ENCODE data around the gene COX7A2.

Gene COX7A2

DNA sequence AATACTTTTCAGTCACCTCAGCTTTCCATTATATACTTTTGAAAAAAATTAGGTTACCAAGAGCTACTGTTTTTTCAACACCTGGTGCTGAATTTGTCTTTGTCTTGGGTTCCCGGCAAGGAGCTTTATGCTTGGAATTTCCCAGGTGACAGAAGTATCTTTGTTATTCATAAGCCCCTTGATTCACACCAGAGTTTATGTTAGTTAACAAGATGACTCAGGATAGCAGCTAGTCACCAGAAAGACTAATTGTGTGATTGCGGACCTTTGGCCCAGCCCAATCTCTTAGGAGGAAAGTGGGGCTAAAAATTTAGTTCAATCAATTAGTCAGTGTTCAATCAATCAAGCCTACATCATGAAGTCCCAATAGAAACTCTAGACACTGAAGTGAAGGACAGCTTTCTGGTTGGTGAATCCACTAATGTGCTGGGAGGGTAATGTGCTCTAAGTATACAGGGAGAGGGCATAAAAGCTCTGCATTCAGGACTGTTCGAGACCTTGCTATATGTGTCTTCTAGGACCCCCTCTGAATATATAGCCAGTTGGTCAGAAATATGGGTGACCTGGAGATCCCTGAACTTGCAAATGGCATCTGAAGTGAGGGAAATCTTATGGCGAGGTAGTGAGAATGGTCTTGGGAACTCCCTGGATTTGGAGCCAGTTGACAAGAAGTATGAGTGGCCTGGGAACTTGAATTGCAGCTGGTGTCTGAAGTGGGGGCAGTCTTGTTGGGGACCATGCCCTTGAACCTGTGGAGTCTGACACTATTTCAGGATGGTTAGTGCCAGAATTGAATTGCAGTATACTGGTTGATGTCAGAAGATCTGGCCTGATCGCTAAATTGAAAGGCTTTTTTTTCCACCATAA, 24.8 kb upstream of the COX7A2 start:
- TF ChIP-seq, protein P1, sequence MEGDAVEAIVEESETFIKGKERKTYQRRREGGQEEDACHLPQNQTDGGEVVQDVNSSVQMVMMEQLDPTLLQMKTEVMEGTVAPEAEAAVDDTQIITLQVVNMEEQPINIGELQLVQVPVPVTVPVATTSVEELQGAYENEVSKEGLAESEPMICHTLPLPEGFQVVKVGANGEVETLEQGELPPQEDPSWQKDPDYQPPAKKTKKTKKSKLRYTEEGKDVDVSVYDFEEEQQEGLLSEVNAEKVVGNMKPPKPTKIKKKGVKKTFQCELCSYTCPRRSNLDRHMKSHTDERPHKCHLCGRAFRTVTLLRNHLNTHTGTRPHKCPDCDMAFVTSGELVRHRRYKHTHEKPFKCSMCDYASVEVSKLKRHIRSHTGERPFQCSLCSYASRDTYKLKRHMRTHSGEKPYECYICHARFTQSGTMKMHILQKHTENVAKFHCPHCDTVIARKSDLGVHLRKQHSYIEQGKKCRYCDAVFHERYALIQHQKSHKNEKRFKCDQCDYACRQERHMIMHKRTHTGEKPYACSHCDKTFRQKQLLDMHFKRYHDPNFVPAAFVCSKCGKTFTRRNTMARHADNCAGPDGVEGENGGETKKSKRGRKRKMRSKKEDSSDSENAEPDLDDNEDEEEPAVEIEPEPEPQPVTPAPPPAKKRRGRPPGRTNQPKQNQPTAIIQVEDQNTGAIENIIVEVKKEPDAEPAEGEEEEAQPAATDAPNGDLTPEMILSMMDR (IDR thresholded peaks at IDR 0.05; ENCODE audit: low read depth, low read length, missing control alignments), result no peak
- H3K27ac ChIP-seq, result no peak overlapping the region
- no peak for DNase-seq

DNA sequence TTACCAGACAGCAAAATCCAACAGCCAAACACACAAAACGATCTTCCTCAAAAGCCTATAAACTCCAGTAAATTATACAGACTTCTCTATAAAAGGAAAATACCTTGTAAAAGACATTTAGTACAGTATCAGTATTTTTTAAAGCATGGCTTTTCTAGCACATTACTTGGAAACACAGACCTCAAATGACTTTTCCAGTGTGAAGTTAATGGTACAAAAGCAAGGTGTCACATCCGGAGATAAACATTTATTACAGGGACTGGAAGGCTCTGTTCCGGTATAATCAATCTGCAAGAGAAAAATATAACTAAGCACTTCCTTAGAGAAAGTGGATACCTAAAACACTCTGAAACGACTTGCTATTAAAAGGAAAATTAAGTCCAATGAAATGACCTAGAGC, 23.9 kb upstream of the COX7A2 start:
- TF ChIP-seq, protein P1 (IDR thresholded peaks at IDR 0.05; ENCODE audit: low read depth, low read length, missing control alignments), result no peak
- no peak overlapping the region for H3K4me3 ChIP-seq (ENCODE audit: low read depth, low read length)
- H3K27ac ChIP-seq, result no peak overlapping the region
- no peak for DNase-seq
- in situ Hi-C loops (cut with HindIII; ENCODE audit: low pct_ligation_motif_present, low sequenced_read_pairs), result no loop called here
- peaks cover 12% of the 10 kb centered on the region for H3K36me3 ChIP-seq (replicated peaks)
- H3K27me3 ChIP-seq (replicated peaks), result no peaks in the 10 kb centered on the region

More for the DNA sequence above, 24.8 kb upstream of the COX7A2 start:
- in situ Hi-C loops (cut with HindIII; ENCODE audit: low pct_ligation_motif_present, low sequenced_read_pairs), result no loop called here
- no peaks in the 10 kb centered on the region for H3K27me3 ChIP-seq (replicated peaks)
- peaks cover 16% of the 10 kb centered on the region for H3K36me3 ChIP-seq (replicated peaks)
- H3K4me3 ChIP-seq (ENCODE audit: low read depth, low read length), result no peak overlapping the region

DNA sequence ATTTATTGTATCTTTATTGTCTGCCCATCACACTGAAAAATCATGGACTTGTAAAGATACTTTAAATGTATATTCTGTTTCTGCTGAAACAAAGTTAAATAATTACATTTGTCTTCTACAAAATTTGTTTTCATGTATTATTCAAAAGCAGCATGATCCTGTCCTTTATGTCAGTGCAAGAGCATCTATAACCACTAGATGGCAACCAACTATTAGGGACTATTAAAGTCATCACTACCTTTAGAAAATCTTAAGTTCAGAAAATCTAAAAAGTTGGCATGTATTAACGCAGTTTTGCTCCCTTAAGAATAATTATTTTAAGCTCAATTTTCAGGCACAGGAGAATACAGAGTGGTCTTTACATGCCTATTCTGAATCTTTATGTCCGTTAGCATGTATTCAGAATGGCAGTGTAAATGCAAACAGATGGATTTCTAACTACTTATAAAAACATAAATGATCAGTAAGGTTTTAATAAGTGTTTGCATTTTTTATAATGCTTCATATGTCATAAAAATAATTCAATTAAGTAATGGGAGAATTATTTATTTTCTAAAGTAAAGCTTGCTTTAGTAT, 23.2 kb upstream of the COX7A2 start:
- no peak overlapping the region for H3K27ac ChIP-seq
- no peak overlapping the region for H3K4me3 ChIP-seq (ENCODE audit: low read depth, low read length)
- TF ChIP-seq, protein P1 (IDR thresholded peaks at IDR 0.05; ENCODE audit: low read depth, low read length, missing control alignments), result peak; percentile 67
- no peaks in the 10 kb centered on the region for H3K27me3 ChIP-seq (replicated peaks)
- in situ Hi-C loops (cut with HindIII; ENCODE audit: low pct_ligation_motif_present, low sequenced_read_pairs), result no loop called here
- peaks cover 7% of the 10 kb centered on the region for H3K36me3 ChIP-seq (replicated peaks)
- DNase-seq, result no peak

DNA sequence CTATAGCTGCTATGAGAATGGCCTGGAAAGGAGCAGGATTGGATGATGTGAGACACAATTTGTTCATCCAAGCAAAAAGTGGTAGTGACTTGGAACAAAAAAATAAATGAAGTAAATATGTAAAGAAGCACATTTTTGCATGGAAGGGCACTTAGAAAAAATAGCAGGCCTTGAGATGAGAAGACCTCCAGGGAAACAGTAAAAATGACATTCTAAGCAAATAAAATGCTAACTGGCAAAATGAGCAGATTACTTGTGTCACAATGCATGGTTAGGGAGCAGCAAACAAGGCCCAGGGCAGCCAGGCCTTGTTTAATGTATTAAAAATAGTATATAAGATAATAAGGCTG, 19.8 kb upstream of the COX7A2 start:
- in situ Hi-C loops (cut with HindIII; ENCODE audit: low pct_ligation_motif_present, low sequenced_read_pairs), result no loop called here
- Histone ChIP-seq H3K27ac (no peak overlapping the region), H3K27me3 (replicated peaks) (no peaks in the 10 kb centered on the region), H3K4me3 (ENCODE audit: low read depth, low read length) (no peak overlapping the region), H3K36me3 (replicated peaks) (peaks cover 15% of the 10 kb centered on the region)
- DNase-seq, result no peak
- TF ChIP-seq, protein P1 (IDR thresholded peaks at IDR 0.05; ENCODE audit: low read depth, low read length, missing control alignments), result no peak

DNA sequence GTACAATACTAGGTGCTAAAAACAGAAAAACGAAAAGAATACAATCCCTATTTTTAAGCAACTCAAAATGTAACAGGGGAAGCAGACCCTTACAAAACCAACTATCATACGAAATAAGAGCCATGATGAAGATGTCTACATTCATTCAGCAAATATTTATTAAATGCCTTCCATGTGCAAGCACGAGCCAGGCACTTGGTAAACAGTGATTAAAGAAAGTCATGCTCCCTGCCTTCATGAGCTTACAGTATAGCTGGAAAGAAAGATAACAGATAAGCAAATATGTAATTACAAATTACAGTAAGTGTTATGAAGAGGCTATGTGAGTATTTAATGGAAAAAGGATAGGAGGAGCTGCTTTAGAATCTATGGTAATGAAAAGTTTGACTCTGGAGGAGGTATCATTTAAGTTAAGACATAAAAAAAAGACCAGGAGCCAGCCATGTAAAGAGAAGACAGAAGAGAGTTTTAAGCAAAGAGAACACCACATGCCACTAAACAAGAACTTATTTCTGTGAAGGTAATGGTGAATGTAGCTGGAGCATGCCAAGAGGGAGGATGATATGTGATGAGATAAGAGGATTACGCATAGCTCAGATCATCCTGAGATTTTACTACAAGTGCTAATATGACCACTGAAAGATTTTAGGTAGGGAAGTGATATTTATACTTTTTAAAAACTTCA, 19.3 kb upstream of the COX7A2 start:
- peaks cover 17% of the 10 kb centered on the region for H3K36me3 ChIP-seq (replicated peaks)
- in situ Hi-C loops (cut with HindIII; ENCODE audit: low pct_ligation_motif_present, low sequenced_read_pairs), result no loop called here
- H3K27me3 ChIP-seq (replicated peaks), result no peaks in the 10 kb centered on the region
- TF ChIP-seq, protein P1 (IDR thresholded peaks at IDR 0.05; ENCODE audit: low read depth, low read length, missing control alignments), result no peak
- DNase-seq, result no peak
- no peak overlapping the region for H3K4me3 ChIP-seq (ENCODE audit: low read depth, low read length)
- no peak overlapping the region for H3K27ac ChIP-seq

Data from brain microvascular endothelial cell (primary cell).